Measurements from ENCODE around the gene RAD51B. TPM values are rescaled to one million over a fixed set of nuclear protein-coding genes. Genes with fewer than 3 reads are reported as not detected.

RAD51B gene
- total and polyA plus RNA-seq, 9 donors, result 21.6 to 70.1 (median 35.1) TPM

DNA sequence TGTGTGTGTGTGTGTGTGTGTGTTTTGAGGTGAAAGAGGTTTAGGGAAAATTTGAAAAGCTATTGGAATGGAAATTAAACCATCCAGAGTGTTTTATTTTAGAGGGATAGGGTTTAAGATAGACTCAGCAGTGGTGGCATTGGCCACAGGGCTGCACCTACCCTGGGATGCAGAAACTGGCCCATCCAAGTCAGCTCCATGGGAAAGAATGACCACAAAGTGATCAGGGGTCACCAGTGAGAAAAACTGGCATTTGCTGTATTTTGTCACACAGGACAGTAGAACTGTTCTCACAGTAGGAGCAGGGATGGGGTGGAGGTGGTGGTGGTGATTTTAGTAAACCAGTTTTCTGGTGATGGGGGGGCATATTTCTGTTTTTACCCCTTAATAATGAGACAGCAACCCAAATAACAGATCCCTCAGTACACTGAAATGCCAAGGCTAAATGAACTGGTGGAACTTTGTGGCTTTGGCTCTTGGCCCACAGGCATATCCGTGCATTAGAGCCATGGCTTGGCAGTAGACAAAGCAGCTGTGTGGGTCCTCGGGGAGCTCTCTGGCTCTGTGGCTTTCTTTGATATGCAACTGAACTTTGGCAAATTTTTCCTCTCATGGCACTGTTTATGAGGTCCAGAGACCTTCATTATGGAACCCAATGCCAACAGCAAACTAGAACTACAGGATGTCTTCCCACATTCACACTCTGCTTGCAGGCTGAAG is 625.0 kb downstream of the RAD51B start:
- TF ChIP-seq POLR2A (IDR thresholded peaks at IDR 0.05) (no peak), EP300 (IDR thresholded peaks at IDR 0.05) (no peak)
- TF ChIP-seq, protein P1, sequence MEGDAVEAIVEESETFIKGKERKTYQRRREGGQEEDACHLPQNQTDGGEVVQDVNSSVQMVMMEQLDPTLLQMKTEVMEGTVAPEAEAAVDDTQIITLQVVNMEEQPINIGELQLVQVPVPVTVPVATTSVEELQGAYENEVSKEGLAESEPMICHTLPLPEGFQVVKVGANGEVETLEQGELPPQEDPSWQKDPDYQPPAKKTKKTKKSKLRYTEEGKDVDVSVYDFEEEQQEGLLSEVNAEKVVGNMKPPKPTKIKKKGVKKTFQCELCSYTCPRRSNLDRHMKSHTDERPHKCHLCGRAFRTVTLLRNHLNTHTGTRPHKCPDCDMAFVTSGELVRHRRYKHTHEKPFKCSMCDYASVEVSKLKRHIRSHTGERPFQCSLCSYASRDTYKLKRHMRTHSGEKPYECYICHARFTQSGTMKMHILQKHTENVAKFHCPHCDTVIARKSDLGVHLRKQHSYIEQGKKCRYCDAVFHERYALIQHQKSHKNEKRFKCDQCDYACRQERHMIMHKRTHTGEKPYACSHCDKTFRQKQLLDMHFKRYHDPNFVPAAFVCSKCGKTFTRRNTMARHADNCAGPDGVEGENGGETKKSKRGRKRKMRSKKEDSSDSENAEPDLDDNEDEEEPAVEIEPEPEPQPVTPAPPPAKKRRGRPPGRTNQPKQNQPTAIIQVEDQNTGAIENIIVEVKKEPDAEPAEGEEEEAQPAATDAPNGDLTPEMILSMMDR (IDR thresholded peaks at IDR 0.05), result no peak
- 3 to 9% (median 7%) methylated on average over 2 of the region's 2 CpGs for WGBS, 3 donors
- no peak overlapping the region for H3K4me3 ChIP-seq
- H3K9me3 ChIP-seq, result no peaks in the 10 kb centered on the region
- H3K36me3 ChIP-seq, result no peaks in the 10 kb centered on the region
- peaks cover 12% of the 10 kb centered on the region for H3K4me1 ChIP-seq (ENCODE audit: insufficient read depth)
- no peaks in the 10 kb centered on the region for H3K27me3 ChIP-seq
- no peak overlapping the region for H3K27ac ChIP-seq
- intact Hi-C loops (cut with DNase I), result no loop called here
- peak in 1 of 5 donors; percentile 51 for DNase-seq

DNA sequence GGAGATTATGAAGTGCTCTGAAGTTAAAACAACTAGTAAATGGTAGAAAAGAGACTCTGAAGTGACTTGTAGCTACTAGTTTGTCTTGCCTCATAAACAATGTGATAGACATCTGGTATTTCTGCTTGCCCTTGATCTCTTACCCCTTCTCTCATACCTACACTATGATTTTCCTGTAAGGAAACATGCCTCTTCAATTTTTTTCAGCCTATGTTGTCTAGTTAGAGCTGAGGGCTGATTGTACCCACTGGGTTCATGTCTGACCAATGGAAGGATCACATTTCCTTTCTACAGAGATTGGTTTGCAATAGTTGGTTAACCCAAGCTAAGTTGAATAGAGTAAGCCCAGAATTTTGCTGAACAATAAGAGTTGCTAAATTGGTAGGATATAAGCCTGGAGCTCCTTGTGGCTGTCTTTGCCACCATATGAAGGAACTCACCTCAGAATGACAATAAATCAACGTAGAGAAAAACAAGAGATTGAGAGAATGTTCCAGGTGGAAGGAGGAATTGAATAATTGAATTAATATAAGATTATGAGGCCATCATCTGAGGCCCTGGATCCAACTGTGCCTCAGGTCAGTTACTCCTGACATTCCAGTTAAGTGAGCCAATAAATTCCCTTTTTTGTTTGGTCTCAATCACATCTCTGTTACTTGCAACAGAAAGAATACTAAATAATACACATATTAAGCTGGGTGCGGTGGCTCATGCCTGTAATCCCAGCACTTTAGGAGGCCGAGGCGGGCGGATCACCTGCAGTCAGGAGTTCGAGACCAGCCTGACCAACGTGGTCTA is 626.9 kb downstream of the RAD51B start:
- Histone ChIP-seq H3K4me1 (ENCODE audit: insufficient read depth) (peaks cover 12% of the 10 kb centered on the region), H3K27me3 (no peaks in the 10 kb centered on the region), H3K36me3 (no peaks in the 10 kb centered on the region), H3K27ac (no peak overlapping the region), H3K9me3 (no peaks in the 10 kb centered on the region), H3K4me3 (no peak overlapping the region)
- 96 to 99% (median 97%) methylated on average over 7 of the region's 7 CpGs for WGBS, 3 donors
- intact Hi-C loops (cut with DNase I), result no loop called here
- no peak for DNase-seq
- TF ChIP-seq, protein P1 (IDR thresholded peaks at IDR 0.05), result no peak
- TF ChIP-seq EP300 (IDR thresholded peaks at IDR 0.05), result no peak
- no peak for TF ChIP-seq POLR2A (IDR thresholded peaks at IDR 0.05)

DNA sequence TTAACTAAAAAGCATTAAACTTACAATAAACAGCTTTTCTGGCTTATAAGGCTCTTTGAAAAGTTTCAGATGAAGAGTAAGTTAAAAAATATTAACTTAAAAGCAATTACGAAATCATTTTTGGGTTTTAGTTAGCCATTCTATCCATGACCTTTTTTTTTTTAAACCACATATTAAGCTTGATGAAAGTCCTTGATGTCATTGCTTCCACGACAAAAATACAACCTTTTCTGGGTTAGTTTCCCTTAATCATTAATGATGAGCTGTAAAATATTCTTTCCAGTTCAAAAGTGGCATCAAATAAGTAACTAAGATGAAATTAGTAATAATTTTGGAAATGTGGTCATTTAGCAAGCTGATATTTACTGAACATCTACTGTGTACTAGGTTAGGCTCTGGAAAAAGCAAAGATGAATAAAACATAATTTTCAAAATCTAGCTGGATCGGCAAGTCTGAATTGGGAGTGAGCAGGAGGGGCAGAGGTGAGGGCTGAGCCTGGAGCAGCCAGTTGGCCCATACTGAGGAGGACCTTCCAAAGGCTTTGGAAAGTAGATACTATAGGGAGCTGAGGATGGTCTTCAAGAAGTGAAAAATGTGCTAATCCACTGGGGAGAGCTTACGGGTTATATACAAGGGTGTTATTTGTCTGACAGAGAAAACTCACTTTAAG is 628.1 kb downstream of the RAD51B start:
- no peak for DNase-seq
- H3K27ac ChIP-seq, result no peak overlapping the region
- H3K4me3 ChIP-seq, result no peak overlapping the region
- 68 to 79% (median 68%) methylated on average over 4 of the region's 4 CpGs for WGBS, 3 donors
- no peaks in the 10 kb centered on the region for H3K9me3 ChIP-seq
- TF ChIP-seq, protein P1 (IDR thresholded peaks at IDR 0.05), result no peak
- TF ChIP-seq POLR2A (IDR thresholded peaks at IDR 0.05) (no peak), EP300 (IDR thresholded peaks at IDR 0.05) (no peak)
- no peaks in the 10 kb centered on the region for H3K27me3 ChIP-seq
- peaks cover 12% of the 10 kb centered on the region for H3K4me1 ChIP-seq (ENCODE audit: insufficient read depth)
- intact Hi-C loops (cut with DNase I), result no loop called here
- no peaks in the 10 kb centered on the region for H3K36me3 ChIP-seq

DNA sequence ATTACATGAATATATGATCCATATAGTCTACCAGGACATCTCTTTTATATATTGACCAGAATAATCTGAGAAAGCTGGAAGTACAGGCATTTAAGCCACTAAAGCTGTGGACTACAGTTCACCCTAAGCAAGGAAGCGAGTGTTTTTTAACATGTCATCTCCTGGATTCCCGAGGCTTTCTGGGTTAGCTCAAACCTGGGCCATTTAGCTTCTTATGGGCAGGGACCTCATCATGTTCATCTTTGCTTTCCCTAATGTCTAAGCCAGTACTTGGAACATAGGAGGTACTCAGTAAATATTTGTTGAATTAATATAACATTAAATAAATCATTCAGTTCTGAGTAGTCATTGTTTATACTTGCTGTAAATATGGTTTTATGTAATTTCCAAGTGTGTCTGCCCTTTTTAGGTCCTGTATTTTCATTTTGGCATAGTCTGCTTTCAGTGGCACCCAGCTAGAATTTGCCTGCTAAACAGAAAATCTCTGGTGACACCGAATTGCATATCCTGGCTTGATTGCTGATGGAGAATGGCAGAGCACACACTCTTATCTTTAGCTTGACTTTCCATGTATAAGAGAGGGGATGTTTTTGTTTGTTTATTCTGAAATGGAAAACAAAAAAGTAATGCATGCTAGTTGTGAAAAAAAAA is 628.8 kb downstream of the RAD51B start:
- TF ChIP-seq, protein P1 (IDR thresholded peaks at IDR 0.05), result no peak
- TF ChIP-seq POLR2A (IDR thresholded peaks at IDR 0.05) (no peak), EP300 (IDR thresholded peaks at IDR 0.05) (no peak)

More for the DNA sequence above, 628.8 kb downstream of the RAD51B start:
- Histone ChIP-seq H3K4me3 (no peak overlapping the region), H3K9me3 (no peaks in the 10 kb centered on the region), H3K27ac (no peak overlapping the region), H3K27me3 (no peaks in the 10 kb centered on the region), H3K4me1 (ENCODE audit: insufficient read depth) (peaks cover 10% of the 10 kb centered on the region), H3K36me3 (no peaks in the 10 kb centered on the region)
- DNase-seq, result no peak
- intact Hi-C loops (cut with DNase I), result no loop called here
- 92 to 98% (median 96%) methylated on average over 3 of the region's 3 CpGs for WGBS, 3 donors

Data from ovary (tissue), 9 donors.